Anterior cingulate cortex (tissue), 58 donors: ENCODE results near the gene PRM3.

Experiments used
- DNase-seq, 58 donors: peaks; one replicate each; lab custom pipeline; 2025; lab: John Stamatoyannopoulos, UW

Gene PRM3

GRCh38 chr16:11289202-11289601 lies 15.8 kb upstream of the PRM3 start:
- no peak for DNase-seq

DNA sequence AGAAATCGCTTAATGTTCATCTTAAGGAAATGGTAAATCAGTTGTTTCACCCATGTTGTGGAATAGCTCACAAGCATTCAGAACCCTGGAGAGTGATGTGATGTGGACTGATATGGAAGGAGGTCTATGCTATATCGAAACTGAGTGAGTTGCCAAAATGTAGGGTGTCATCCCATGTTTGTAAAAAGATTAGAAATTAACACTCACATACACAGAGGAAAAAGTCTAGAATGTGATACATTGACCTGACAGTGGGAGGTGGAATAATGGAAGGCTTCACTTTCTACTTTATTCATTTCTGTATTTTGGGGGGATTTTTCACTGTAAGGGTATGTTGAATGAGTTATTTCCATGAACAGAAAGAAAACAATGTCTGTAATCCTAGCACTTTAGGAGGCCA lies 12.4 kb upstream of the PRM3 start:
- DNase-seq, result no peak

GRCh38 chr16:11283820-11284248 lies 10.4 kb upstream of the PRM3 start:
- DNase-seq, result no peak

GRCh38 chr16:11280616-11281522 lies 7.4 kb upstream of the PRM3 start, which contains the start of gene PRM1:
TSS of gene PRM1 (minus strand) at chr16:11281330. CDS start at chr16:11281238, 92 bp downstream.
- DNase-seq, result no peak

- DNase-seq, result no peak
Measured at GRCh38 chr16:11278681-11279628, 5.5 kb upstream of the PRM3 start.

DNA sequence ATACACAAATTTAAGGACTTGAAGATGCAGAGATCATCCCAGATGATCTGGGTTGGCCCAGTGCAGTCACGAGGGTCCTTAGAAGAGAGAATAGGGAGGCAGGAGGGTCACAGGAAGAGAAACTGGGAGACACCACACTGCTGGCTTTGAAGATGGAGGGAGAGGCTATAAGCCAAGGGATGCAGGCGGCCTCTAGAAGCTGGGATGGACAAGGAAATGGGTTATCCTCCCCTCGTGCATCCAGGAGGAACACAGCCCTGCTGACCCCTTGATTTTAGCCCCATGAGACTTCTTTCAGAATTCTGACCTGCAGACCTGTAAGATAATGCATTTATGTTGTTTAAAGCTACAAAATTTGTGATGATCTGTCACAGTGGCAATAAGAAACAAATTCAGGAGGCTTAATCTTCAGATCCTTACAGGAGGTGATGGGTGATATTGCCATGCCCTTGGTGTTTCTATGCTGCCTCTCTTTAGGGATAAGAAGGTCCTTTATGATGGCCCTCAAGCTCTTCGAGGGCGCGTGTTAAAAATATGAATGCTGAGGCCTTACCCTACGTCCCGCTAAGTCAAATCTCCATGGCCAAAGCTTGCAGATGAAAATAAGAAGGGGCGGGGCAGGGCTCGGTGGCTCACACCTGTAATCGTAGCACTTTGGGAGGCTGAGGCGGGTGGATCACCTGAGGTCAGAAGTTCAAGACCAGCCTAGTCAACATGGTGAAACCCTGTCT lies 4.3 kb upstream of the PRM3 start:
- no peak for DNase-seq

- DNase-seq, result no peak
Measured at GRCh38 chr16:11276896-11277593, 3.6 kb upstream of the PRM3 start.

- DNase-seq, result no peak
Measured at GRCh38 chr16:11276143-11276895, 2.9 kb upstream of the PRM3 start, which contains the start of gene PRM2. TSS of gene PRM2 (minus strand) at chr16:11276480. CDS start at chr16:11276370, 110 bp downstream.

- no peak for DNase-seq
Measured at GRCh38 chr16:11274964-11275363, 1.5 kb upstream of the PRM3 start.

DNA sequence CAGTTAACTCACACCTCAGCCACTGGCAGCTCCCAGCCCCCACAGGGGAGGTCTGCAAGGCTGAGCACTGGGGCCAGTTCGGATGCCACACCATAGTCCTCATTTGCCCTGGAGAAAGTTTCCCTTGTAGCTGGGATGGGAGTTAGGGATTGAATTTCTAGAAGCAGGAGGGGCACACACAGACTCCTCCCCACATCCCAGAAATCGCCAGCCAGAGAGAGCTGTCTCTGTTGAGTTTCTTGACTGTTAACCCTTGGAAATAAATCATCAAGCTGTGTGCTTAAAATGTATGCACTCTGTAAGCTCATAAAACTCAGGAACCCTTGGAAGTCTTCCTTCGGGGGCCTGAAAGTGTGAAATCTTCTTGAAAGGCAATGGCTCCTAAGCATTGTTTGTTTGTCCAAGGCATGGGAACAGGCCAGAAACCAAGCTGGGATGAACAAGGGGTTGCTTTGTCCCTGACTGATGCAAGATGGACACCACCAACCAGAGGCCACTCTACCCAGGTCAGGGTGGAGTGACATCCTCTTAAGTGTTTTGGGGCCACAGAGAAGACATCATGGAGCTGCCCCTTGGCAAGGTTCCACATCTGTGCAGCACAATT lies 394 bp upstream of the PRM3 start:
- no peak for DNase-seq

- no peak for DNase-seq
Measured at GRCh38 chr16:11272484-11272883, 945 bp downstream of the PRM3 start.

DNA sequence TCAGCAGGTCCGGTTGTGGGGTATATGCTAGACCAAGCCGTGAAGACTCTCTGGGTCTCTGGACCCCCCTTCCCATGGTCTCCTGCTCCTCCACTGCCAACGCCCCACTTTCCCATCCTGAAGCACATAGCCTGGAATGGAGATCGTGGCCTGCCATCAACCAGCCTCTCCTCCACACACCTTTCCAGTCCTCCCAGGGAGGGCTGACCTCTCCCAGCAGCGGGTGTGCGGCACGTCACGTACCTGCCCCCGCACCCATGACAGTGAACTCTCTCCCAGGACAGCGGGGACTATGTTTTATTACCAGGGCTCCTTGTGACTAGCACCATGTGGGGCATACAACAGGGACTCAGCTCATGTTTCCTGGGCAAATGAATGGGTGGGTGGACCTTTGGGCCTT lies 1.8 kb downstream of the PRM3 start:
- no peak for DNase-seq

- DNase-seq, result no peak
Measured at GRCh38 chr16:11270602-11271162, 2.7 kb downstream of the PRM3 start.

DNA sequence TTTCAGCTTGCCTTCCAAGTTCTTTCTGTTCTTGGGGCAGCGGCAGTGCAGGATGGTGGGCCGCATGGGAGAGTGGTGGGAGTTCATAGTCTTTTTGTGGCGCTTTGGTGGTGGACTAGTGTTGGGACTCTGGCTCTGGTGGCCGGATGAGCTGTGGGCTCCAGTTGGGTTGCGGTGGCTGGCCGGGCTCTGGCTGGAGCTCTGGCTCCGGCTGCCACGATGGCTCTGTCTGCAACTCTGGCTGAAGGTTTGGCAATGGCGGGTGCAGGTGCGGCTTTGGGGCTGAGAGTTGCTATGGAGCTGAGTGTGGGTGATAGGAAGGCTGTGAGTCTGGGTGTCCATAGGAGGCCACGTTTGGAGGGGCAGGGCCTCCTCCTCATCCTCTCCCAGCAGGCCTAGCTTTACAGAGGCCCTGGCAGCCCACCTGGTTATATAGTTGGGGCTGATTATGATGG lies 4.5 kb downstream of the PRM3 start, which contains the start of gene TNP2:
TNP2 (minus strand) TSS at position 405 of the 455 bp plus-strand sequence; CDS start at position 342, 63 bp downstream.
- no peak for DNase-seq

DNA sequence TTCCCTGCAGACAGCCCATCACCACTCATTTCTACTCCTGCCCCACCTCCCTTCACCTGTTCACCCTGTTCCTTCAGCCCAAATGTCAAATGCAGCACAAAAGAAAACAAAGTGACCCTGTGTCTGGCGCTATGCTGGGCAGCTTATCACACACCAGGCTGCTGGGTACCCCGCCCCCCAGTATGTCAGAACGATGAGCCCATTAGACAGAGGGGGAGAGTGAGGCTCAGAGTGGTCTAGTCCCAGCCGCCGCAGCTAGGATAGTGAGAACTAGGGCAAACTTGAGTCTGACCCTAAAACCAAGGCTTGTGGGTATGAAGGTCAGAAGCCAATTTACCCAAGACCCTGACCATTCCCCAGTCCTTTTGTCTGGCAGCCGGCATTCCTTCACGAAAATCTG lies 8.3 kb downstream of the PRM3 start:
- no peak for DNase-seq

DNA sequence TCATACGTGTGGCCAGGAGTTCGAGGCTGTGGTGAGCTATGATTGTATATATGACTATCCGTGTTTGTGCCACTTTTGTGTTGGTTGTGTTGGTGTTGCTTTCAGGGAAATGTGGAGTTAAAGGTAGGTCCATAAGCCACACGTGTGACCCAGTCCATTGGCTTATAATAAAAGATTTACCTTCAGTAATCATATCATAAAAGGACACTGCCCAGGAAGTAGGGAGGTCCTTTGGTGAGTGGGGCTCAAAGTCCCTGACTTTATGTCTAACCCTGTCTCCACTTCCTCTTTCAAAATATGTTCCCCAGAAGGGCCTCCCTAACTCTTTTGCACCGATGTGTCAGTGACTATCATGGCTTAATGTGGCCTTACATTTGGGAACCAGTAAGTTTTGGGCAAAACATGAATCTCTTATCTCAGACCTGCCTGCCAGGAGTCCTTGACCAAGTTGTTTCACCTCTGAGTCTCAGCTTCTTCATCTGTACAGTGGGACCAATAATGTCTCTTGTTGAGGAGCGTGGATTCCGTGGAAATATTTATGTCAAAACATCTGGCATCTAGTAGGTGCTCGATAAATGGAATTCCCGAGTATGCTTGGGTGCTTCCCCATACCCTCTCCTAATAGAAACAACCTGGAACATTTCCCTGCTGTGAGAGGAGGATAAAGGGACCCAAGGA lies 9.1 kb downstream of the PRM3 start:
- DNase-seq, result no peak

DNA sequence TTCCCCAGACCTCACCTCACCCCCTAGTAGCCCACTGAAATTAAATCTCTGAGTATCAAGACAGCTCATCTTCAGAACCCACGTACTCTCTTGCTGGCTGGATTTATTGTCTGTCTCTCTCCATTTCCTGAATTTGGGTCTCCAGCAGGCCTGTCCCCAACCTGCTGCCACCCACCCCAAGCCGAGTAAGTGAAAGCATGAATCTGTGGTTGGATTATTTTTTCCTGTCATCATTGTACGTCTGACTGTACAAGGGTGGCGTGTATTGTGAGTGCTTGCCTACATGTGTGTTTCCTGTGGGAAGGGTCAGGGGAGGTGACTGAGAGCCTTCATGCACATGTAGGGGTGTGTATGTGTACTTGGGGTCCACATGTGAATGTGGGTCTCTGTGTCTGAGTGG lies 9.7 kb downstream of the PRM3 start:
- no peak for DNase-seq
